K562 (cell line): ENCODE data around the gene HOXC11. TPM values are rescaled to one million over a fixed set of nuclear protein-coding genes. Genes with fewer than 3 reads are reported as not detected.

ENCODE experiments used
- ATAC-seq: fragments of 200-7000 bp; cut with Tn5 transposase; 3 replicates; pipeline ENCODE4 v1.9.1; 2020; ENCODE audit warnings: moderate library complexity
- BruUV-seq: library from RNA; stranded (reverse); fragments of 400-500 nt; replicated peaks from 2 replicates; lab custom pipeline; 2021; lab: Mats Ljungman, UMichigan
- CTCF ChIA-PET: fragments of 300-600 bp; formaldehyde crosslinking; extraction: SDS; loops from one replicate; lab custom pipeline; 2021; ENCODE audit warnings: low intra/inter-chr PET ratio; lab: Yijun Ruan, JAX
- POLR2A ChIA-PET: fragments of 300-600, 350-650 bp; sonication (Branson Sonifier 250); formaldehyde crosslinking; extraction: SDS; loops from one replicate; lab custom pipeline; 2021; ENCODE audit warnings: antibody characterized with exemption, inconsistent platforms; lab: Yijun Ruan, JAX
- DNase-seq, 4 experiments: peaks; one replicate each; pipeline versions ENCODE4 v3.0.0 to v3.0.0-alpha.2; 2011 to 2018; ENCODE audit warnings: low spot score in 3 of 4, mixed read lengths in 3 of 4; ENCODE audit errors: extremely low read depth in 1 of 4
- FAIRE-seq: peaks from 2 replicates; lab custom pipeline; 2011; peaks lifted over from hg19 to GRCh38; lab: Jason Lieb, UNC
- H2AFZ ChIP-seq: 2 replicates; pipeline ENCODE4 v1.6.0; 2011; ENCODE audit warnings: low read depth, low read length, control low read depth, inconsistent platforms
- H3K27ac ChIP-seq: fragments of 200-600 bp; 3 replicates; pipeline ENCODE4 v1.8.0; 2011; ENCODE audit warnings: low read depth, mild to moderate bottlenecking, control low read depth, inconsistent platforms, low read length, moderate library complexity, mixed read lengths; ENCODE audit errors: extremely low read depth
- H3K27me3 ChIP-seq, 2 experiments: fragments of 300-600 bp in 1 of 2; 2 replicates in 1 of 2; 3 replicates in 1 of 2; pipeline versions ENCODE4 v1.6.0 to v1.8.0; 2011; ENCODE audit warnings: inconsistent platforms in 2 of 2, low read length in 2 of 2, mild to moderate bottlenecking in 1 of 2, mixed read lengths in 1 of 2, moderate library complexity in 1 of 2; ENCODE audit not compliant: control insufficient read depth in 2 of 2, insufficient read depth in 2 of 2
- H3K36me3 ChIP-seq: fragments of 300-600 bp; 3 replicates; pipeline ENCODE4 v1.8.0; 2011; ENCODE audit warnings: mild to moderate bottlenecking, low read length, inconsistent platforms; ENCODE audit not compliant: control insufficient read depth, insufficient read depth
- H3K4me1 ChIP-seq, 2 experiments: fragments of 200-600 bp in 1 of 2; replicated peaks in 1 of 2; 2 replicates in 1 of 2; 3 replicates in 1 of 2; pipeline versions ENCODE4 v1.5.1 to v1.8.0; 2011; ENCODE audit warnings: inconsistent platforms in 2 of 2, low read length in 2 of 2, mild to moderate bottlenecking in 1 of 2, mixed read lengths in 1 of 2, moderate library complexity in 1 of 2; ENCODE audit not compliant: control insufficient read depth in 2 of 2, insufficient read depth in 2 of 2
- H3K4me2 ChIP-seq: 2 replicates; pipeline ENCODE4 v1.6.1; 2011; ENCODE audit warnings: low read length, control low read depth, inconsistent platforms, mixed read lengths; ENCODE audit not compliant: insufficient read depth
- H3K4me3 ChIP-seq: fragments of 200-600 bp; sonication (generic), shearing (Covaris generic); 2 replicates; pipeline ENCODE4 v1.5.1; 2016; ENCODE audit warnings: control low read depth, inconsistent platforms
- H3K79me2 ChIP-seq: fragments of 200-600 bp; 3 replicates; pipeline ENCODE4 v1.8.0; 2011; ENCODE audit warnings: low read length, inconsistent platforms; ENCODE audit not compliant: control insufficient read depth, insufficient read depth
- H3K9ac ChIP-seq, 2 experiments: 2 replicates each; pipeline versions ENCODE4 v1.6.0 to v1.6.1; 2011; ENCODE audit warnings: low read depth in 2 of 2, low read length in 2 of 2, control low read depth in 1 of 2, inconsistent platforms in 1 of 2, mild to moderate bottlenecking in 1 of 2, mixed read lengths in 1 of 2; ENCODE audit not compliant: insufficient read depth in 1 of 2
- H3K9me1 ChIP-seq: one replicate; pipeline ENCODE4 v1.6.0; 2011; ENCODE audit warnings: inconsistent platforms, mild to moderate bottlenecking, low read length, moderate library complexity; ENCODE audit not compliant: control insufficient read depth, insufficient read depth
- H3K9me3 ChIP-seq: replicated peaks from 2 replicates; pipeline ENCODE4 v1.5.1; 2011; ENCODE audit warnings: low read depth, low read length, inconsistent platforms; ENCODE audit not compliant: control insufficient read depth, insufficient read depth
- H4K20me1 ChIP-seq: replicated peaks from 2 replicates; pipeline ENCODE4 v1.6.1; 2011; ENCODE audit warnings: low read length, inconsistent platforms, mixed read lengths; ENCODE audit not compliant: control insufficient read depth, insufficient read depth
- ARID3B ChIP-seq: fragments of 250-450 bp; sonication (Bioruptor Pico); IDR thresholded peaks from 2 replicates; pipeline ENCODE4 v1.4.0; 2020; ENCODE audit warnings: borderline replicate concordance
- MTA3 ChIP-seq: fragments of 450-650 bp; formaldehyde crosslinking; IDR thresholded peaks from 2 replicates; pipeline ENCODE4 v1.6.1; 2017; ENCODE audit warnings: mild to moderate bottlenecking, borderline replicate concordance
- NFE2 ChIP-seq: IDR thresholded peaks from 2 replicates; pipeline ENCODE4 v1.6.1; 2014; ENCODE audit warnings: antibody characterized with exemption, low read depth
- TBP ChIP-seq: optimal IDR thresholded peaks from 2 replicates; pipeline ENCODE3; 2011; ENCODE audit warnings: low read depth, low read length, improper control_type of control experiment
- ZNF408 ChIP-seq: fragments of 250-450 bp; sonication (Bioruptor Pico); IDR thresholded peaks from 2 replicates; pipeline ENCODE4 v1.4.0; 2020; ENCODE audit warnings: low read depth, mild to moderate bottlenecking, moderate library complexity
- ZNF586 ChIP-seq: fragments of 450-650 bp; formaldehyde crosslinking; conservative IDR thresholded peaks from 2 replicates; pipeline ENCODE4 v1.4.0; 2020; ENCODE audit warnings: mild to moderate bottlenecking, moderate library complexity
- ZNF699 ChIP-seq: fragments of 250-450 bp; sonication (Bioruptor Pico); IDR thresholded peaks from 2 replicates; pipeline ENCODE4 v1.8.0; 2021; ENCODE audit warnings: mild to moderate bottlenecking, moderate library complexity; ENCODE audit not compliant: insufficient replicate concordance
- WGBS: fragments of 100-300 bp; shearing (Covaris generic); methylation state at CpG from one replicate; pipeline ENCODE4 v1.1.6; 2016; ENCODE audit warnings: low coverage, mixed read lengths; ENCODE audit not compliant: insufficient coverage; ENCODE audit errors: missing lambda C conversion rate; 5-methylcytosine and 5-hydroxymethylcytosine counted together
- in situ Hi-C: fragments of 300-500 bp; cut with MboI; formaldehyde crosslinking; loops from 4 replicates; pipeline ENCODE4 v1.15.0; 2018; ENCODE audit warnings: inconsistent platforms, mixed read lengths
- intact Hi-C: fragments of 100-400 bp; cut with micrococcal nuclease; formaldehyde crosslinking; loops from 2 replicates; pipeline ENCODE4 v1.14.2; 2022
- polyA plus RNA-seq, 8 experiments: library from polyadenylated mRNA; depleted of rRNA in 4 of 8; stranded (reverse) in 5 of 8; unstranded in 3 of 8; fragments of >200 nt; fragmentation: Nextera tagmentation in 2 of 8; fragmentation: Illumina TruSeq in 1 of 8; extraction: Ambion mirVana in 2 of 8; extraction: Trizol in 1 of 8; gene quantifications; 2 replicates each; pipeline versions ENCODE4 v1.2.1 to v1.2.3, GENCODE V29; 2011 to 2014; ENCODE audit warnings: inconsistent platforms in 1 of 8, missing spikeins in 1 of 8
- total RNA-seq, 7 experiments: library from RNA; depleted of rRNA in 6 of 7; stranded (reverse); fragments of >200 nt in 6 of 7; fragmentation: Illumina TruSeq in 2 of 7; extraction: Trizol in 2 of 7; gene quantifications; 2 replicates each; pipeline versions ENCODE4 v1.2.1 to v1.2.3, GENCODE V29; 2011 to 2021; ENCODE audit warnings: low replicate concordance in 1 of 7

The HOXC11 gene
- total and polyA plus RNA-seq, 9 of the 15 experiments (the other 6 are each of a cell fraction or from before 2014, with no cell fraction given), result not detected

- Histone ChIP-seq H3K9me1 (no peaks in the 10 kb centered on the region), H3K36me3 (no peaks in the 10 kb centered on the region), H3K27me3 (peaks cover 6 to 25% of the 10 kb centered on the region in 2 experiments; a peak in 3 of 5 replicates), H3K9me3 (no peaks in the 10 kb centered on the region), H4K20me1 (no peaks in the 10 kb centered on the region), H2AFZ (no peak overlapping the region; the same call in 1 of the 2 replicates), H3K79me2 (no peaks in the 10 kb centered on the region), H3K27ac (no peak overlapping the region), H3K4me1 (peaks cover 35 to 52% of the 10 kb centered on the region in 2 experiments), H3K9ac (no peak overlapping the region), H3K4me2 (no peak overlapping the region), H3K4me3 (no peak overlapping the region)
- TF ChIP-seq MTA3 (no peak), ZNF699 (CRISPR knock-in tag) (no peak), ARID3B (CRISPR knock-in tag) (0 out of 2 replicates have a peak, but pooled peaks have one; percentile 29), TBP (no peak), ZNF586 (CRISPR knock-in tag) (no peak), NFE2 (no peak), ZNF408 (no peak)
- ChIA-PET CTCF (interaction anchor here (3.9 kb wide), 1 partner anchor 17 kb away, joined by 26 read pairs; no protein-coding TSS in a partner anchor), POLR2A (interaction anchor here (0.5 to 3.2 kb wide), 6 partner anchors 9 to 138 kb away, joined by 3 to 43 read pairs (median 4); partner anchors contain the start of gene HOXC9)
- 68% methylated on average over 21 of the region's 21 CpGs for WGBS
- no peak for ATAC-seq
- DNase-seq, result no peak
- BruUV-seq, result no TSS peak
- in situ Hi-C loops (loop anchor here (5.0 to 10.0 kb wide), 2 partner anchors 215 to 378 kb away; partner anchors contain the start of gene GPR84), intact Hi-C loops (loop anchor here (10.0 kb wide), 1 partner anchor 378 kb away; the partner anchor contains the start of gene GPR84)
- FAIRE-seq, result peak; percentile 15
Observed at GRCh38 chr12:53986686-53987483, 14.0 kb downstream of the HOXC11 start.
